Right renal pelvis (tissue), 4 donors: ENCODE measurements around the gene CCDC8. TPM values are rescaled to one million over a fixed set of nuclear protein-coding genes. Genes with fewer than 3 reads are reported as not detected.
"Not testable (repeated sequence)": the region's sequence is repeated elsewhere in the genome, so short reads cannot be mapped to it uniquely, and the experiment has no call there.

ENCODE experiments used
- DNase-seq, 4 donors: peaks; one replicate each; pipeline ENCODE4 v3.0.0-alpha.2; 2013; ENCODE audit warnings: low read depth in 4 of 4, low spot score in 3 of 4, missing footprints in 1 of 4
- polyA plus RNA-seq, 4 donors: library from polyadenylated mRNA; unstranded; fragments of 120-200 nt; gene quantifications; one replicate each; pipeline ENCODE4 v1.2.1, GENCODE V29; 2013; ENCODE audit not compliant: insufficient read length in 4 of 4

CCDC8 gene
- 10 to 100 TPM; 54.6 to 68.1 (median 58.8) TPM for polyA plus RNA-seq

GRCh38 chr19:46413262-46414031 lies at the start of gene CCDC8:
Gene CCDC8 (minus strand): TSS chr19:46413564. CDS start chr19:46412810, 754 bp downstream.
- DNase-seq: peak; percentile 87 to 96 (median 96)

- DNase-seq: no peak
Observed at GRCh38 chr19:46461537-46461936, 48.2 kb upstream of the CCDC8 start.

GRCh38 chr19:46460981-46461380 lies 47.6 kb upstream of the CCDC8 start:
- DNase-seq: no peak

GRCh38 chr19:46460055-46460454 lies 46.7 kb upstream of the CCDC8 start:
- no peak for DNase-seq

- no peak for DNase-seq
Observed at GRCh38 chr19:46456930-46457329, 43.6 kb upstream of the CCDC8 start.

GRCh38 chr19:46454244-46454643 lies 40.9 kb upstream of the CCDC8 start:
- DNase-seq: no peak

- DNase-seq: no peak
Observed at GRCh38 chr19:46453661-46454060, 40.3 kb upstream of the CCDC8 start.

GRCh38 chr19:46452186-46452585 lies 38.8 kb upstream of the CCDC8 start:
- no peak for DNase-seq

- DNase-seq: no peak
Observed at GRCh38 chr19:46451352-46451751, 38.0 kb upstream of the CCDC8 start.

- no peak for DNase-seq
Observed at GRCh38 chr19:46450737-46451136, 37.4 kb upstream of the CCDC8 start.

- DNase-seq: no peak
Observed at GRCh38 chr19:46449228-46449627, 35.9 kb upstream of the CCDC8 start.

- DNase-seq: no peak
Observed at GRCh38 chr19:46448601-46449000, 35.2 kb upstream of the CCDC8 start.

- DNase-seq: no peak
Observed at GRCh38 chr19:46447824-46448223, 34.5 kb upstream of the CCDC8 start.

- DNase-seq: no peak
Observed at GRCh38 chr19:46447006-46447405, 33.6 kb upstream of the CCDC8 start.

- DNase-seq: no peak
Observed at GRCh38 chr19:46446021-46446420, 32.7 kb upstream of the CCDC8 start.

GRCh38 chr19:46442808-46443450 lies 29.6 kb upstream of the CCDC8 start:
- no peak for DNase-seq

- DNase-seq: no peak
Observed at GRCh38 chr19:46441866-46442265, 28.5 kb upstream of the CCDC8 start.

GRCh38 chr19:46435689-46436088 lies 22.3 kb upstream of the CCDC8 start:
- not testable (repeated sequence) for DNase-seq

GRCh38 chr19:46435009-46435408 lies 21.6 kb upstream of the CCDC8 start:
- DNase-seq: no peak

- not testable (repeated sequence) for DNase-seq
Observed at GRCh38 chr19:46433470-46433869, 20.1 kb upstream of the CCDC8 start.

- no peak for DNase-seq
Observed at GRCh38 chr19:46431824-46432223, 18.5 kb upstream of the CCDC8 start.

GRCh38 chr19:46429999-46430398 lies 16.6 kb upstream of the CCDC8 start:
- no peak for DNase-seq
